GM10266 (cell line): Measurements from ENCODE around the gene CYP27C1.
"Not testable (repeated sequence)": the region's sequence is repeated elsewhere in the genome, so short reads cannot be mapped to it uniquely, and the experiment has no call there.

Source experiments
- DNase-seq: peaks from one replicate; pipeline ENCODE4 v3.0.0; 2012; ENCODE audit errors: extremely low spot score
- CTCF ChIP-seq: IDR thresholded peaks from 2 replicates; pipeline ENCODE4 v1.5.1; 2012; ENCODE audit warnings: mild to moderate bottlenecking, low read depth; ENCODE audit not compliant: control insufficient read depth, insufficient read depth; ENCODE audit errors: missing control alignments

CYP27C1 gene

GRCh38 chr2:127165539-127165935 is 54.6 kb downstream of the CYP27C1 start:
- no peak for DNase-seq
- TF ChIP-seq CTCF = no peak

DNA sequence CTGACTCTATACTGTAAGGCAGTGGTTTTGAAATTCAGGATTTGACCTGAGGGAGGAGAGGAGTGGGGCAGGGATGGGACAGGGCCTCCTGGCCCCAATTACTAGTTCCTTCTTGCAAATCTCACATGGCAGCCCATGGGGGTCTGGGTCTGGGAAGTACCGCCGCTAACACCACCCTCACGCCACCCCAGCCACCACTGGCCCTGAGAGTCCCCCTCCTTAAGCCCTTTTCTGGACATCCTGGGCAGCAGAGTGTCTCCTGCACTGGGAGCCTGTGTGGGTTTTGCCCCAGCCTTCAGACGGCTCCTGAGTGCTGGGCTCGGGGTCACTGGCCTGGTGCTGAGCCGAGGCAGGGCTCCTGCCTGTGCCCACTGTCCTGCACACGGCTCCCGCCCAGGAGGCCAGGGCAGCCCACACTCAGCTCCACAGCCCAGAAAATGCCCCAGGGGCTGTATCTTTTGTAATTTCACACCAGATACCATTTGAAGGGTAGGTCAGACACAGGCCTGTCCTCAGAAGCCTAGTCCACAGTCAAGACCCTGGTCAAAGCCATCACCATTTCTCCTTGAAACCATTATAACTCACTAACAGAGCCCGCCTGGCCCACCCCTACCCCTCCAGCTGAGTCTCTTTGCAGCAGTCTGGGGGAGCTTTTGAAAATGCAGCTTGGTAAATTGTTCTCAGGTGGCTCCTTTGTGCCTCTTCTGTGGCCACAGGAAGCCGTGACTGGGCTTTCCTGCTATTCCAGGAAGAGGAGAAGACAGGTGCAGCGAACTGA is 55.1 kb downstream of the CYP27C1 start:
- TF ChIP-seq CTCF = no peak

DNA sequence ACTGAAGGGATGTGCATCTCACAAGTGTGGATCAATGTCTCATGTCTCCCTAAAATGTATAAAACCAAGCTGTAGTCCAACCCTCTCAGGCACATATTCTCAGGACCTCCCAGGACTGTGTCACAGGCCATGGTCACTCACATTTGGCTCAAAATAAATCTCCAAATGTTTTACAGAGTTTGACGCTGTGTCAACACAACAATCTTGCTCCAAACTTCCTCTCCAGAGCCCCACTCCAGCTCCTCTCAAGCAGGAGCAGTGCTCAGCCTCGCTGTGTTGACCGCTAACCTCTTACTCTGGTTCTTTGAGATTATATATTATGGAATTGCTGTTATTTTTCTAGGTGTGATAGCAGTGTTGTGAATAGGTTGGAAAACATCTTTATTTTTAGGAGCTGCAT is 56.2 kb downstream of the CYP27C1 start:
- TF ChIP-seq CTCF = no peak
- DNase-seq = no peak

More for the DNA sequence above, 55.1 kb downstream of the CYP27C1 start:
- no peak for DNase-seq

DNA sequence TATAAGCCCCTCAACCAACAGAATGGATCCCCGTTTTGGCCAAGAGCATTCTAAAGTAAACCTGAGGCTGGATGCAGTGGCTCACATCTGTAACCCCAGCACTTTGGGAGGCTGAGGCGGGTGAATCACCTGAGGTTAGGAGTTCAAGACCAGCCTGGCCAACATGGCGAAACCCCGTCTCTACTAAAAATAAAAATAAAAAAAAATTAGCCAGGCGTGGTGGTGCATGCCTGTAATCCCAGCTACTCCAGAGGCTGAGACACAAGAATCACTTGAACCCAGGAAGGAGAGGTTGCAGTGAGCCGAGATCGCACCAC is 57.1 kb downstream of the CYP27C1 start:
- not testable (repeated sequence) for DNase-seq

DNA sequence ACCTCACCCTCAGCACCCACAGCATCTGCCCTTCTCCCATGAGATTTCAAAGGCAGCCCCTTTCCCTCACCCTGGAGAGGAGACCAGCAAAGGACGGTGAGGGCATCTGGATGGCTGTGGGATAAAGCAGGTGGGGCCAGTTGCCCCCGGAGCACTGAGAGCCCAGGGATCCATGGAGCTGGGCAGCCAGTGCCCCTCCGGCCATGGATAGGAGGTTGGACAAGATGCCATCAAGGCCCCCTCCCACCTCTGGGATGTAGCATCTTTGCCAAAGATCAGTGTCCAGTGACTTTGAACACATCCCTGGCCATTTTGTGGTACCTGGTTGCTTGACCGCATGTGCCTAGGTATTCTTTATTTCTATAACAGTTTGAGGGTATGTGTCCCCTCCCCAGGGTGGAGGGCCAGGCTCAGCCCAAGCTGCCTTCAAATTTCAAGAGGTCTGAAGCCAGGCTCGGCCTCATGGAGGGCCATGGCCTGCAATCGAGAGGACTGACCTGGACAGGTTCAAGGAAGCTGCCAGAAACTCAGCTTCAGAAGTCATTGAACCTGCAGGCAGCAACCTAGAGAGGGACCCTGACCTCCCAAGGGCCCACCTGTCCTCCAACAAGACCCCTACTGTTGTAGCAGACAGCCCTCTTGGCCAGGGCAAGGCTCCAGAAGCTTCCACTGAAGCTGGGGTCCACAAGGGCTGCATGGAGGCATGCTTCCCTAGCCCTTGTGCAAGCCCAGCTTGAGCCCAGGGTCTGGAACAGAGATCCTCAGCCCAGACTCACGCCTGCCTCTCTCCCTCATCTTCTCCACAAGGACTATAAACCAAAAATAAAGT is 57.6 kb downstream of the CYP27C1 start:
- no peak for TF ChIP-seq CTCF
- no peak for DNase-seq

GRCh38 chr2:127161176-127162136 is 58.6 kb downstream of the CYP27C1 start:
- no peak for TF ChIP-seq CTCF
- no peak for DNase-seq

DNA sequence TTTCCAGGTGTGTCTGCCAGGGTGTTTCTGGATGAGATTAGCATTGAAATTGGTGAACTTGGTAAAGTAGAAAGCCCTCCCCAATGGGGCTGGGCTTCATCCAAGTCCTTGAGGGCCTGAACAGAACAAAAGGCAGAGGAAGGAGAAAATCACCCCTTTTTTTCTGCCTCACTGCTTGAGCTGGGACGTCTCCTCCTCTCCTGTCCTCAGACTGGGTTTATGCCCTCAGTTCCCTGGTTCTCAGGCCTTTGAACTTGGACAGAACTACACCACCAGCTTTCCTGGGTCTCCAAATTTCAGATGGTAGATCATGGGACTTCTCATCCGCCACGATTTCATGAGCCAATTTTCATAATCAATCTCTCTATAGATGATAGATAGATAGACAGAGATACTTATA is 59.4 kb downstream of the CYP27C1 start:
- TF ChIP-seq CTCF = no peak

More for the DNA sequence above, 59.4 kb downstream of the CYP27C1 start:
- DNase-seq = no peak
